ENCODE results near the gene FGF8. TPM values are rescaled to one million over a fixed set of nuclear protein-coding genes. Genes with fewer than 3 reads are reported as not detected.

The FGF8 gene
- total and polyA plus RNA-seq, 10 of the 15 experiments (the other 5 are each of a cell fraction or from before 2014, with no cell fraction given) = 0.08 to 0.43 (median 0.17) TPM; not detected in 7

- no peak overlapping the region for H3K27ac ChIP-seq (ENCODE audit: control insufficient read depth, insufficient read depth)
- H4K20me1 ChIP-seq (ENCODE audit: control insufficient read depth, insufficient read depth) = no peaks in the 10 kb centered on the region
- H3K36me3 ChIP-seq (ENCODE audit: control insufficient read depth in 2 of 2, insufficient read depth in 2 of 2, low read length in 1 of 2) = no peaks in the 10 kb centered on the region
- WGBS (ENCODE audit: insufficient coverage, insufficient replicate concordance, low lambda C conversion rate, missing lambda C conversion rate) = 22% methylated on average over 13 of the region's 13 CpGs
- no peak overlapping the region for H3K4me3 ChIP-seq
- POLR2A ChIA-PET = no interaction called here
- DNase-seq (ENCODE audit: low read depth, low spot score) (no peak), FAIRE-seq (no peak), ATAC-seq (no peak)
- H3K4me1 ChIP-seq (ENCODE audit: control insufficient read depth, insufficient read depth, low read length) = peaks cover 14% of the 10 kb centered on the region
- H3K4me2 ChIP-seq (ENCODE audit: control insufficient read depth, insufficient read depth) = no peak overlapping the region
- intact Hi-C loops (cut with micrococcal nuclease; ENCODE audit: unreplicated experiment) (no loop called here), in situ Hi-C loops (cut with MboI) (no loop called here)
- peaks cover 13 to 20% of the 10 kb centered on the region in 2 experiments; a peak in 3 of 4 replicates for H3K27me3 ChIP-seq (replicated peaks in 1 of 2; ENCODE audit: control insufficient read depth in 2 of 2, insufficient read depth in 2 of 2, low read length in 1 of 2)
- RAD21 ChIA-PET (ENCODE audit: unreplicated experiment) = interaction anchor here (1.1 to 1.8 kb wide), 3 partner anchors 65 to 171 kb away, joined by 3 to 4 read pairs (median 3); no protein-coding TSS in a partner anchor
- no peaks in the 10 kb centered on the region for H3K79me2 ChIP-seq (ENCODE audit: control insufficient read depth, insufficient read depth, low read length)
- SMC1A ChIA-PET (ENCODE audit: uncharacterized antibody, unreplicated experiment) = interaction anchor here (1.2 to 1.5 kb wide), 3 partner anchors 41 to 172 kb away, joined by 3 to 7 read pairs (median 3); no protein-coding TSS in a partner anchor
- peak; percentile 48 for TF ChIP-seq MEF2B (IDR thresholded peaks at IDR 0.05; ENCODE audit: partially characterized antibody, poor library complexity, severe bottlenecking)
- no peak for TF ChIP-seq CBFB (IDR thresholded peaks at IDR 0.05; ENCODE audit: low read depth)
- BruUV-seq (replicated peaks) = no TSS peak
- no peak overlapping the region for H2AFZ ChIP-seq (ENCODE audit: control insufficient read depth, low read depth, low read length)
- no peaks in the 10 kb centered on the region for H3K9me3 ChIP-seq (replicated peaks; ENCODE audit: control insufficient read depth, insufficient read depth, low read length)
- no peak overlapping the region for H3K9ac ChIP-seq (ENCODE audit: control insufficient read depth, insufficient read depth, low read length)
- CTCF ChIA-PET = interaction anchor here (0.6 to 2.0 kb wide), 7 partner anchors 8 to 236 kb away, joined by 3 to 10 read pairs (median 5); no protein-coding TSS in a partner anchor
These were observed 1.9 kb downstream of the FGF8 start for GRCh38 chr10:101773923-101774588.

- H3K27me3 ChIP-seq (replicated peaks in 1 of 2; ENCODE audit: control insufficient read depth in 2 of 2, insufficient read depth in 2 of 2, low read length in 1 of 2) = peaks cover 13 to 20% of the 10 kb centered on the region in 2 experiments; a peak in 3 of 4 replicates
- TF ChIP-seq EZH2 (IDR thresholded peaks at IDR 0.05; ENCODE audit: borderline replicate concordance, control insufficient read depth, low read depth, low read length) = 0 out of 2 replicates have a peak, but pooled peaks have one; percentile 6
- no peak for TF ChIP-seq MYC (IDR thresholded peaks at IDR 0.05; ENCODE audit: insufficient read depth, insufficient read length, insufficient replicate concordance, low read length, severe bottlenecking)
- no peak overlapping the region for H3K9ac ChIP-seq (ENCODE audit: control insufficient read depth, insufficient read depth, low read length)
- no peak overlapping the region for H3K4me2 ChIP-seq (ENCODE audit: control insufficient read depth, insufficient read depth)
- H3K27ac ChIP-seq (ENCODE audit: control insufficient read depth, insufficient read depth) = no peak overlapping the region
- no peak overlapping the region for H2AFZ ChIP-seq (ENCODE audit: control insufficient read depth, low read depth, low read length)
- H3K4me1 ChIP-seq (ENCODE audit: control insufficient read depth, insufficient read depth, low read length) = peaks cover 6% of the 10 kb centered on the region
- no peak for FAIRE-seq
- no peaks in the 10 kb centered on the region for H4K20me1 ChIP-seq (ENCODE audit: control insufficient read depth, insufficient read depth)
- no peaks in the 10 kb centered on the region for H3K79me2 ChIP-seq (ENCODE audit: control insufficient read depth, insufficient read depth, low read length)
- SMC1A ChIA-PET (ENCODE audit: uncharacterized antibody, unreplicated experiment) = interaction anchor here (0.7 to 1.5 kb wide), 4 partner anchors 42 to 171 kb away, joined by 3 to 5 read pairs (median 4); no protein-coding TSS in a partner anchor
- no peak overlapping the region for H3K4me3 ChIP-seq
- RAD21 ChIA-PET (ENCODE audit: unreplicated experiment) = interaction anchor here (1.1 to 2.5 kb wide), 3 partner anchors 66 to 170 kb away, joined by 3 to 14 read pairs (median 3); no protein-coding TSS in a partner anchor
- WGBS (ENCODE audit: insufficient coverage, insufficient replicate concordance, low lambda C conversion rate, missing lambda C conversion rate) = 45% methylated on average over 18 of the region's 21 CpGs
- intact Hi-C loops (cut with micrococcal nuclease; ENCODE audit: unreplicated experiment) = no loop called here
- H3K36me3 ChIP-seq (ENCODE audit: control insufficient read depth in 2 of 2, insufficient read depth in 2 of 2, low read length in 1 of 2) = no peaks in the 10 kb centered on the region
- in situ Hi-C loops (cut with MboI) = no loop called here
- no peak for ATAC-seq
- BruUV-seq (replicated peaks) = no TSS peak
- DNase-seq (ENCODE audit: low read depth, low spot score) = no peak
- no peaks in the 10 kb centered on the region for H3K9me3 ChIP-seq (replicated peaks; ENCODE audit: control insufficient read depth, insufficient read depth, low read length)
- CTCF ChIA-PET = interaction anchor here (0.6 to 2.2 kb wide), 6 partner anchors 8 to 237 kb away, joined by 3 to 10 read pairs (median 6); no protein-coding TSS in a partner anchor
- POLR2A ChIA-PET = no interaction called here
These were observed 2.8 kb downstream of the FGF8 start for GRCh38 chr10:101772895-101773761.
